ENCODE data around the gene STIL.
"Not testable (repeated sequence)": the region's sequence is repeated elsewhere in the genome, so short reads cannot be mapped to it uniquely, and the experiment has no call there.

Gene STIL

GRCh38 chr1:47216278-47217059 lies 97.5 kb downstream of the STIL start:
- no peak for DNase-seq

- no peak for DNase-seq
Measured at GRCh38 chr1:47215713-47216112, 98.2 kb downstream of the STIL start.

GRCh38 chr1:47214549-47214948 lies 99.4 kb downstream of the STIL start:
- no peak for DNase-seq

- DNase-seq: no peak
Measured at GRCh38 chr1:47213230-47213963, 100.5 kb downstream of the STIL start.

GRCh38 chr1:47212636-47213229 lies 101.2 kb downstream of the STIL start:
- DNase-seq: no peak

- DNase-seq: no peak
Measured at GRCh38 chr1:47211796-47212269, 102.1 kb downstream of the STIL start.

GRCh38 chr1:47210666-47211065 lies 103.3 kb downstream of the STIL start:
- DNase-seq: no peak

- no peak for DNase-seq
Measured at GRCh38 chr1:47209725-47210325, 104.1 kb downstream of the STIL start.

GRCh38 chr1:47209091-47209490 lies 104.9 kb downstream of the STIL start:
- DNase-seq: no peak

- no peak for DNase-seq
Measured at GRCh38 chr1:47208374-47208850, 105.5 kb downstream of the STIL start.

- DNase-seq: no peak
Measured at GRCh38 chr1:47207803-47208373, 106.1 kb downstream of the STIL start.

- DNase-seq: no peak
Measured at GRCh38 chr1:47205918-47206317, 108.0 kb downstream of the STIL start.

- not testable (repeated sequence) for DNase-seq
Measured at GRCh38 chr1:47203504-47203903, 110.4 kb downstream of the STIL start.

- DNase-seq: no peak
Measured at GRCh38 chr1:47201179-47201578, 112.8 kb downstream of the STIL start.

Data from activated T-cell treated with anti-CD3 and anti-CD28 coated beads for 4 hours (primary cell).